Measurements from ENCODE around the gene GTPBP4. TPM values are rescaled to one million over a fixed set of nuclear protein-coding genes. Genes with fewer than 3 reads are reported as not detected.

The GTPBP4 gene
- total and polyA plus RNA-seq, 2 of the 13 experiments (the other 11 are each of a cell fraction or from before 2014, with no cell fraction given): 24.1 to 85.5 TPM

DNA sequence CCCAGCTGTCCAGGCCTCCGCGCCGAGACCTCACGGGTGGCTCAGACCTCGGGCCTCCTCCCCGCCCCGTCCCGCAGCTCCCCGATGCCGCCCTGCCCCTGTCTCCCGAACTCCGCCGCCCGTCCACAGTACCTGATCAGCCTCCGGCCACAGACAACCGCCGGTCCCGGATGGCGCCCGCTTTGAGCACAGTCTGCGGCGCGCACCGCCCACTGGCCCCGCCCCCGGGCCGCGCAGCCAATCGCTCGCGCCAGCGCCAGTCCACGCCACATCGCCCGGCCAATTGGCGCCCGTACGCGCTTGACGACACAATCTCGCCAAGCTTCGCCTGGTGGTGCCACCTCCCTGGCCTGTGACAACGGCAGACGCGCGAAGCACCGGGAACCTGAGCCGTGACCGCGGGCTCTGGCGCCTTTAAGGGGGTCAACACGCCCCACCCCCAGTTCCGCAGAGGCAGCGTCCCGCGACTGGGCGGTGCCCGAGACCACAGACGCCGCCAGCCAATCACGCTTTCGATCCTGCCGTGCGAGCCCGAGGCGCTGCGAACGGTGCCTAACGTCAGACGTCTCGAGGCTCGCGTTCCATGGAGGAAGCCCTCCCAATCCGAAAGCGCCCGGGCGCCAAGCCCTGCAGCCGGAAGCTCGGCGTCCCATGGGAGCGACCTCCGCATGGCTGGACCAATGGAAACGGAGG is 60.6 kb downstream of the GTPBP4 start, which contains the start of gene IDI1 (continued):
- TF ChIP-seq HIVEP1 (CRISPR knock-in tag; IDR thresholded peaks at IDR 0.05) (peak; percentile 41; the same call in 1 of the 2 replicates), SP1 (IDR thresholded peaks at IDR 0.05) (peak; percentile 93), SP1 (CRISPR knock-in tag; IDR thresholded peaks at IDR 0.05) (peak; percentile 98), REPIN1 (CRISPR knock-in tag; IDR thresholded peaks at IDR 0.05; ENCODE audit: borderline replicate concordance, low read depth) (peak; percentile 82), ZNF720 (CRISPR knock-in tag; IDR thresholded peaks at IDR 0.05) (no peak), ZMYM2 (CRISPR knock-in tag; IDR thresholded peaks at IDR 0.05) (0 out of 2 replicates have a peak, but pooled peaks have one; percentile 4), PRMT3 (CRISPR knock-in tag; IDR thresholded peaks at IDR 0.05; ENCODE audit: borderline replicate concordance, low read depth) (no peak), RNF2 (conservative IDR thresholded peaks at IDR 0.05; ENCODE audit: low read depth) (peak; percentile 83), MTF1 (CRISPR knock-in tag; IDR thresholded peaks at IDR 0.05) (no peak), SETDB1 (CRISPR knock-in tag; IDR thresholded peaks at IDR 0.05; ENCODE audit: borderline replicate concordance) (no peak), ZC3H13 (CRISPR knock-in tag; IDR thresholded peaks at IDR 0.05) (peak; percentile 79; the same call in 1 of the 2 replicates), NCOA2 (CRISPR knock-in tag; IDR thresholded peaks at IDR 0.05) (0 out of 2 replicates have a peak, but pooled peaks have one; percentile 42), HOXA9 (CRISPR knock-in tag; IDR thresholded peaks at IDR 0.05; ENCODE audit: borderline replicate concordance) (no peak), ZNF44 (CRISPR knock-in tag; IDR thresholded peaks at IDR 0.05) (0 out of 2 replicates have a peak, but pooled peaks have one; percentile 69), ZNF747 (CRISPR knock-in tag; IDR thresholded peaks at IDR 0.05; ENCODE audit: borderline replicate concordance) (no peak), ZFP37 (CRISPR knock-in tag; IDR thresholded peaks at IDR 0.05; ENCODE audit: borderline replicate concordance) (no peak; the same call in 1 of the 2 replicates)
- TF ChIP-seq, protein P1, sequence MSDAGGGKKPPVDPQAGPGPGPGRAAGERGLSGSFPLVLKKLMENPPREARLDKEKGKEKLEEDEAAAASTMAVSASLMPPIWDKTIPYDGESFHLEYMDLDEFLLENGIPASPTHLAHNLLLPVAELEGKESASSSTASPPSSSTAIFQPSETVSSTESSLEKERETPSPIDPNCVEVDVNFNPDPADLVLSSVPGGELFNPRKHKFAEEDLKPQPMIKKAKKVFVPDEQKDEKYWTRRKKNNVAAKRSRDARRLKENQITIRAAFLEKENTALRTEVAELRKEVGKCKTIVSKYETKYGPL (CRISPR knock-in tag; IDR thresholded peaks at IDR 0.05): no peak
- TF ChIP-seq, protein P2, sequence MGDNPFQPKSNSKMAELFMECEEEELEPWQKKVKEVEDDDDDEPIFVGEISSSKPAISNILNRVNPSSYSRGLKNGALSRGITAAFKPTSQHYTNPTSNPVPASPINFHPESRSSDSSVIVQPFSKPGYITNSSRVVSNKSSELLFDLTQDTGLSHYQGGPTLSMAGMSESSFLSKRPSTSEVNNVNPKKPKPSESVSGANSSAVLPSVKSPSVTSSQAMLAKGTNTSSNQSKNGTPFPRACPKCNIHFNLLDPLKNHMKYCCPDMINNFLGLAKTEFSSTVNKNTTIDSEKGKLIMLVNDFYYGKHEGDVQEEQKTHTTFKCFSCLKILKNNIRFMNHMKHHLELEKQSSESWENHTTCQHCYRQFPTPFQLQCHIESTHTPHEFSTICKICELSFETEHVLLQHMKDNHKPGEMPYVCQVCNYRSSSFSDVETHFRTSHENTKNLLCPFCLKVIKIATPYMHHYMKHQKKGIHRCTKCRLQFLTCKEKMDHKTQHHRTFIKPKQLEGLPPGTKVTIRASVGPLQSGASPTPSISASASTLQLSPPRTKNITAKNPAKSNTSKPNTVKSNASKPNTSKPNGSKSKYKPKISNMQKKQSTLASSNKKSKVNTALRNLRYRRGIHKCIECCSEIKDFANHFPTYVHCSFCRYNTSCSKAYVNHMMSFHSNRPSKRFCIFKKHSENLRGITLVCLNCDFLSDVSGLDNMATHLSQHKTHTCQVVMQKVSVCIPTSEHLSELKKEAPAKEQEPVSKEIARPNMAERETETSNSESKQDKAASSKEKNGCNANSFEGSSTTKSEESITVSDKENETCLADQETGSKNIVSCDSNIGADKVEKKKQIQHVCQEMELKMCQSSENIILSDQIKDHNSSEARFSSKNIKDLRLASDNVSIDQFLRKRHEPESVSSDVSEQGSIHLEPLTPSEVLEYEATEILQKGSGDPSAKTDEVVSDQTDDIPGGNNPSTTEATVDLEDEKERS (CRISPR knock-in tag; IDR thresholded peaks at IDR 0.05): no peak
- TF ChIP-seq, protein P3, sequence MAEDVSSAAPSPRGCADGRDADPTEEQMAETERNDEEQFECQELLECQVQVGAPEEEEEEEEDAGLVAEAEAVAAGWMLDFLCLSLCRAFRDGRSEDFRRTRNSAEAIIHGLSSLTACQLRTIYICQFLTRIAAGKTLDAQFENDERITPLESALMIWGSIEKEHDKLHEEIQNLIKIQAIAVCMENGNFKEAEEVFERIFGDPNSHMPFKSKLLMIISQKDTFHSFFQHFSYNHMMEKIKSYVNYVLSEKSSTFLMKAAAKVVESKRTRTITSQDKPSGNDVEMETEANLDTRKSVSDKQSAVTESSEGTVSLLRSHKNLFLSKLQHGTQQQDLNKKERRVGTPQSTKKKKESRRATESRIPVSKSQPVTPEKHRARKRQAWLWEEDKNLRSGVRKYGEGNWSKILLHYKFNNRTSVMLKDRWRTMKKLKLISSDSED (CRISPR knock-in tag; IDR thresholded peaks at IDR 0.05): no peak
- TF ChIP-seq, protein P4, sequence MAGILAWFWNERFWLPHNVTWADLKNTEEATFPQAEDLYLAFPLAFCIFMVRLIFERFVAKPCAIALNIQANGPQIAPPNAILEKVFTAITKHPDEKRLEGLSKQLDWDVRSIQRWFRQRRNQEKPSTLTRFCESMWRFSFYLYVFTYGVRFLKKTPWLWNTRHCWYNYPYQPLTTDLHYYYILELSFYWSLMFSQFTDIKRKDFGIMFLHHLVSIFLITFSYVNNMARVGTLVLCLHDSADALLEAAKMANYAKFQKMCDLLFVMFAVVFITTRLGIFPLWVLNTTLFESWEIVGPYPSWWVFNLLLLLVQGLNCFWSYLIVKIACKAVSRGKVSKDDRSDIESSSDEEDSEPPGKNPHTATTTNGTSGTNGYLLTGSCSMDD (CRISPR knock-in tag; IDR thresholded peaks at IDR 0.05): no peak
- TF ChIP-seq, protein P5, sequence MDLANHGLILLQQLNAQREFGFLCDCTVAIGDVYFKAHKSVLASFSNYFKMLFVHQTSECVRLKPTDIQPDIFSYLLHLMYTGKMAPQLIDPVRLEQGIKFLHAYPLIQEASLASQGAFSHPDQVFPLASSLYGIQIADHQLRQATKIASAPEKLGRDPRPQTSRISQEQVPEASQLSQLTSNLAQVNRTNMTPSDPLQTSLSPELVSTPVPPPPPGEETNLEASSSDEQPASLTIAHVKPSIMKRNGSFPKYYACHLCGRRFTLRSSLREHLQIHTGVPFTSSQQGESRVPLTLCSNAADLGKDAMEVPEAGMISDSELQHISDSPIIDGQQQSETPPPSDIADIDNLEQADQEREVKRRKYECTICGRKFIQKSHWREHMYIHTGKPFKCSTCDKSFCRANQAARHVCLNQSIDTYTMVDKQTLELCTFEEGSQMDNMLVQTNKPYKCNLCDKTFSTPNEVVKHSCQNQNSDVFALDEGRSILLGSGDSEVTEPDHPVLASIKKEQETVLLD (CRISPR knock-in tag; IDR thresholded peaks at IDR 0.05; ENCODE audit: low read depth): peak; percentile 94

Measured in HepG2 (cell line).